NCI-H345 (cell line): ENCODE measurements around the gene GUCY2D.
"Not testable (repeated sequence)": the region's sequence is repeated elsewhere in the genome, so short reads cannot be mapped to it uniquely, and the experiment has no call there.

Experiments
- DNase-seq: peaks from one replicate; lab custom pipeline; 2025; lab: John Stamatoyannopoulos, UW

The GUCY2D gene

GRCh38 chr17:8044819-8045810 lies 42.7 kb downstream of the GUCY2D start:
- no peak for DNase-seq

GRCh38 chr17:8046306-8046928 lies 44.0 kb downstream of the GUCY2D start:
- no peak for DNase-seq

- no peak for DNase-seq
These were observed 44.7 kb downstream of the GUCY2D start for GRCh38 chr17:8046929-8047768.

GRCh38 chr17:8047769-8048110 lies 45.3 kb downstream of the GUCY2D start:
- DNase-seq = no peak

- no peak for DNase-seq
These were observed 45.8 kb downstream of the GUCY2D start for GRCh38 chr17:8048236-8048635.

DNA sequence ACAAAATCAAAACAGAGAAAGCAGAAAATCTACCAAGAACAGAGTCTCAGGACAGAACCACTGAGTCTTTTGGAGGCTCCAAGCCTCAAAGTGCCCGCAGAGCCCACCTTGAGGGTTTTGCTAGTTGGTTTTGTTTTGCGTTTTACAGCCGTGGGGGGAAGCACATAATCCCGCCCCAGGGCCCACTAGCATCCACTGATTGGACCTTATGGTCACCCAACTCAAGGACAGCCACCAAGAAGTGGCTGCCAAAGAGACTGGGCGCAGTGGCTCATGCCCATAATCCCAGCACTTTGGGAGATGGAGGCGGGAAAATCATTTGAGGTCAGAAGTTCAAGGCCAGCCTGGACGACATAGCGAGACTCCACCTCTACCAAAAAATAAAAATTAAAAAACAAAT lies 46.3 kb downstream of the GUCY2D start:
- no peak for DNase-seq

GRCh38 chr17:8051831-8052230 lies 49.4 kb downstream of the GUCY2D start:
- DNase-seq = no peak

DNA sequence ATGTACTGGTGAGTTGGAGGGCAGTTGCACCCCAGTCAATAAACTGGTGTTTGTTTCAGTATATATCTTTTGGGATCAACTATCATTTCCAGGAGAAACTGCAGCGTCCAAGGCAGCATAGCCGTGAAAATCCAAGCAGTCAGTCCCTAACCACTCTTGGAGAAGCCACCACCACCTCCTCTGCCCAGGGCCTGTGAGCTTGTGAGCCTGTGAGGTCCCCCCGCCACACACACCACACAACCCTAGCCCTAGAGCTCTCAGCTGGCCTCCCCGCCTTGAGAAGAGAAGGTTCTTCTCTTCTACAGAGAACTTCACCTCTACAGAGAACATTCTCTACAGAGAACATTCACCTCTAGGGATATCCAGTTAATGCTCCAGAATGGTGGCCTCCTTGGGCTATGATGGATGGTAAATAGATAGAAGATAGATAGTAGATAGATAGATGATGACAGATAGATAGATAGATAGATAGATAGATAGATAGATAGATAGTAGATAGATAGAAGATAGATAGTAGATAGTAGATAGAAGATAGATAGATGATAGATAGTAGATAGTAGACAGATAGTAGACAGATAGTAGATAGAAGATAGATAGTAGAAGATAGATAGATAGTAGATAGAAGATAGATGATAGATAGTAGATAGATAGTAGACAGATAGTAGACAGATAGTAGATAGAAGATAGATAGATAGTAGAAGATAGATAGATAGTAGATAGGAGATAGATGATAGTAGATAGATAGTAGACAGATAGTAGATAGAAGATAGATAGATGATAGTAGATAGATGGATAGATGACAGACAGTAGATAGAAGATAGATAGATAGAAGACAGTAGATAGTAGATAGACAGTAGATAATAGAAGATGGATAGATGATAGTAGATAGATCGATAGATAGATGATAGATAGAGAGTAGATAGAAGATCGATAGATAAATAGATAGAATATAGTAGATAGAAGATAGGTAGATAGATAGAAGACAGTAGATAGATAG lies 50.1 kb downstream of the GUCY2D start:
- no peak for DNase-seq

DNA sequence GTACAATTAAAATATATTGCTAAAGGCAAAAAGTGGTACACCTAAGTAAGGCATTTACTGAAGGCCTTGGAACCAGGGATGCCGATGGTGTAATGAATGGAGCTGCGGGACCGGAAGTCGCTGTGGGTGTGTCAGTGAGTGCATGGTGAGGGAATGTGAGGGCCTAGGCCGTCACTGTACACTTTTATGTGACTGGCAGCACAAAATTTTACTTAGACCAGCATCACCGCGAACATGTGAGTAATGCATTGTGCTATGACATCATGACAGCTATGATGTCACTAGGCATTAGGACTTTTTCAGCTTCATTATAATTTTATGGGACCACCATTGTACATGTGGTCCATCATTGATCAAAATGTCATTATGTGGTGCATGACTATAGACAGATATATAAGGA lies 51.2 kb downstream of the GUCY2D start:
- DNase-seq = no peak

DNA sequence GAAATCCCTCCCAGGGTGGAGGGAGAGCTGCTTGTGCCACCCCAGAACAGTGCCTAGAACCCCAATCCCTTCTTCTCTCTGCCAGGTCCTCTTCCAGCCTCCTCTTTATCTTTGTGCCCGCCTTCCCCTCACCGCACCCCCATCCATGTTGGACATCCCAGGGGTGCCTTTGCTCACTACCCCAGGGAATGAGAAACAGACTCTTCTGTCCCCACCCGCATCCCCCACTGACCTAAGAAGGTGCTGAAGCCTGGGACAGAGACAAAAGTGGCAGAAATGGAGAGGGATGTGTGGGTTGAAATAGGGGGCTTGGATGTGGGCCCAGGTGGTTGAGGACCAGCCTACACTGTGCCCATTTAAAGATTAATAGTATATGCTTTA lies 53.4 kb downstream of the GUCY2D start:
- DNase-seq = no peak

GRCh38 chr17:8056232-8056975 lies 54.0 kb downstream of the GUCY2D start:
- DNase-seq = no peak

GRCh38 chr17:8056976-8057625 lies 54.7 kb downstream of the GUCY2D start:
- DNase-seq = no peak

DNA sequence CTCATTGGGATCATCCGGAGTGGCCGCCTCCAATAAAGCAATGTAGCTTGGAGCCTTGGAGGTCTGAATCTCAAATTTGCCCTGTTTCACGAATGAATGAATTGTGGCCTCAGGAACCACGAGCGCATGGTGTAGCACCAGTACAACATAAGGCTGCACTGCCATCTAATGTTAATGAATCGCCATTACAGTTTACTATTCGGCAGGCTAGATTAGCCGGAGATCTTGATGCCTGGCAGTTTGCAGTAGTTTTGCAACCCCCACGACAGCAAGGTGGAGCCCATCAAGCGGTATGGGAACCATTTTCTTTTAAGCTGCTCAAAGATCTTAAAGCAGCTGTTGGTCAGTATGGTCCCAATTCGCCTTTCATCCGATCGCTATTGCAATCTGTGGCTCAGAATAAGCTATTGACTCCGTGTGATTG lies 55.3 kb downstream of the GUCY2D start:
- peak; percentile 58 for DNase-seq

DNA sequence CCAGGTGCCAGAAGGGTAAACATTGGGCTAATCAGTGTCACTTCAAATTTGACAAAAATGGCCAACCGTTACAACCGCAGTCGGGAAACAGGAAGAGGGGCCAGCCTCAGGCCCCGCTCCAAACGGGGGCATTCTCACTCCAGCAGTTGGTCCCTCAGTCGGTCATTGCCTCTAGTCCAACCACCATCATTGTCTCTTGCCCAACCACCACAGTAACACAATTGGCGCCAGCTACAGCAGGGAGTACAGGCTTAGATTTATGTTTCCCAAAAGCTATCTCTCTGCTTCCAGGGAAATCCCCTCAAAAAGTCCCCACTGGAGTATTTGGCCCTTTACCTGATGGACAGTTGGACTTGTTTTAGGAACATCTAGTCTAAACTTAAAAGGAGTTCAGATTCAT lies 56.7 kb downstream of the GUCY2D start:
- no peak for DNase-seq

DNA sequence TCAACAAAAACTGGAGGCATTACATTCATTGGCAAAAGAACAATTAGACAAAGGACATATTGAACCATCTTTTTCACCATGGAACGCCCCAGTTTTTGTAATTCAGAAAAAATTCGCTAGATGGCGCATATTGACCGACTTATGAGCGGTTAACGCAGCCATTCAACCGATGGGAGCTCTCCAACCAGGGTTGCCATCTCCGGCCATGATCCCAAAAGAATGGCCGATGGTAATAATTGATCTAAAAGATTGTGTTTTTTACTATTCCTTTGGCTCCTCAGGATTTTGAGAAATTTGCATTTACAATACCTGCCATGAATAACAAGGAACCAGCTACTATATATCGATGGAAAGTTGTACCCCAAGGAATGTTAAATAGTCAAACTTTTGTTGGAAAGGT lies 57.9 kb downstream of the GUCY2D start:
- DNase-seq = peak; percentile 85

GRCh38 chr17:8061851-8062250 lies 59.4 kb downstream of the GUCY2D start:
- DNase-seq = not testable (repeated sequence)

DNA sequence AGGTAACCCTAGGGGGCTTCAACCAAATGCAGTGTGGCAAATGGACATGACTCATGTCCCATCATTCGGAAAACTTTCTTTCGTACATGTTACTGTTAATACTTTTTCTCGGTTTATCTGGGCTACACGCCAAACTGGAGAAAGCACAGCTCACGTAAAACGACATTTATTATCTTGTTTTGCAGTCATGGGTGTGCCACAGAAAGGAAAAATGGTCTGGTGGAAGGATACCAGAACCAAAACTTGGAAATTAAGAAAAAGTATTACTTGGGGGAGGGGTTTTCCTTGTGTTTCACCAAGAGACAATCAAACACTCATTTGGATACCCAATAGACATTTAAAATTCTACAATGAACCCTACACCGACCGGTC lies 60.0 kb downstream of the GUCY2D start:
- DNase-seq = no peak

DNA sequence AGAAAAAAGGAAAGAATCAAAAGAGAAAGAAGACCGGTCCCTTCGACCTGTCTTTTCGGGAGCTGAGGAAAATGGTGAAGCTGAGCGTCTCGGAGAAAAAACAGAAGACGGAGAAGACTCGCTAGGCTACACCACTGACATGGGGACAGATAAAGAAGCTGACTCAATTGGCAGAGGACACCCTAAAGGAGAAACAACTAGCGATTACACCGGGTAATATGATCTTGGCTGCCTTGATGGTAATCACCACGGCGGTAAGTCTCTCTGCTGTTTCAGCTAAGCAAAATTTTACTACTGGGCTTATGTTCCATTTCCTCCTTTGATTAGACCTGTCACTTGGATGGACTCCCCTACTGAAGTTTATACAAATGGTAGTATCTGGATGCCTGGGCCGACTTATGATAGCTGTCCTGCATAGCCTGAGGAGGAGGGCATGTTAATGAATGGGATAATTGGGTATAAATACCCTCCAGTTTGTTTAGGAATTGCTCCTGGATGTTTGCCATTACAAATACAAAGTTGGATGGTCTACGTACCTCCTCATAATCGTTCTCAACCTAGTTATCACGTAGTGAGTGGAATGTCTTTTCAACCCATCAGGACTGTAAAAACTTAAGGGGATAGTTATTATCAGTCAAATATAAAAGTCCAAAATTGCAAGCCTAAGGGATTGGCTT lies 60.5 kb downstream of the GUCY2D start:
- no peak for DNase-seq

GRCh38 chr17:8063761-8064534 lies 61.5 kb downstream of the GUCY2D start:
- no peak for DNase-seq
